SHP77 treated with DMSO at 0.1 percent for 48 hours (cell line): ENCODE results near the gene TPM3.
"Not testable (repeated sequence)": the region's sequence is repeated elsewhere in the genome, so short reads cannot be mapped to it uniquely, and the experiment has no call there.

Source experiments
- DNase-seq: peaks from one replicate; lab custom pipeline; 2025; lab: John Stamatoyannopoulos, UW

The TPM3 gene

DNA sequence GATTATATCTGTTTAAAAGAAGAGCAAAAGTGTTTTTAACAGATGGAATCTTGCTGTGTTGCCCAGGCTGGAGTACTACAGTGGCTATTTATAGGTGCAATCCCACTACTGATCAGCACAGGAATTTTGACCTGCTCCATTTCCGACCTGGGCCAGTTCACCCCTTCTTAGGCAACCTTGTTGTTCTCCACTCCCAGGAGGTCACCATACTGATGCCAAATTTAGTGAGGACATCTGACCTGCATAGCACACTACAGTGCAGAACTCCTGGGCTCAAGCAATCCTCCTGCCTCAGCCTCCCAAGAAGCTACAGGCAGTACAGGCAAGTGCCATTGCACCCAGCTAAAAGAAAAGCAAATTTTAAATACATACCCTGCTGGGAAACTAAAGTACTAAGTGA lies 25.7 kb downstream of the TPM3 start:
- no peak for DNase-seq

- no peak for DNase-seq
Observed at GRCh38 chr1:154159554-154159953, 32.3 kb downstream of the TPM3 start.

- no peak for DNase-seq
Observed at GRCh38 chr1:154158307-154159125, 33.4 kb downstream of the TPM3 start.

GRCh38 chr1:154157520-154158306 lies 34.2 kb downstream of the TPM3 start:
- no peak for DNase-seq

DNA sequence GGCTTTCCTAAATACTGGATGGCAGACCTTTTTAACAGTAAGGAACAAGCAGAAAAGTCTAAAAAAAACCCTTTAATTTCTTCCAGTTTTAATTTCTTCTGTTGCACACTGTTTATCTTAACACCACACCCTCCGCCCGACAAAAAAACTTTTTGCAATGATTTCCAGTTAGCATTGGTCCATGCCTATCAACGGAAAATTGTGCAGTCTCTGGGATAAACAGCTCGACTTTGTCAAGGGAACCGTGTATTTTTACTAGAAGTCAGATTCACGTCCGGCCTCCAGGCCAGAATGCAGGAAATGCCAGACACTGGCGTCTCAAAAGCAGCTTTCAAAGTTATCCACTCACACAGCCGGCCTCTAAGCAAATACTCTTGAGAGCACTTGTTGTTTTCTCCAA lies 36.6 kb downstream of the TPM3 start:
- no peak for DNase-seq

- no peak for DNase-seq
Observed at GRCh38 chr1:154154534-154155191, 37.2 kb downstream of the TPM3 start, which contains the start of gene NUP210L. Gene NUP210L, minus strand, starts transcription at chr1:154155073.

- no peak for DNase-seq
Observed at GRCh38 chr1:154154053-154154452, 37.8 kb downstream of the TPM3 start.

- DNase-seq: no peak
Observed at GRCh38 chr1:154151311-154151710, 40.6 kb downstream of the TPM3 start.

GRCh38 chr1:154148807-154149206 lies 43.1 kb downstream of the TPM3 start:
- DNase-seq: no peak

DNA sequence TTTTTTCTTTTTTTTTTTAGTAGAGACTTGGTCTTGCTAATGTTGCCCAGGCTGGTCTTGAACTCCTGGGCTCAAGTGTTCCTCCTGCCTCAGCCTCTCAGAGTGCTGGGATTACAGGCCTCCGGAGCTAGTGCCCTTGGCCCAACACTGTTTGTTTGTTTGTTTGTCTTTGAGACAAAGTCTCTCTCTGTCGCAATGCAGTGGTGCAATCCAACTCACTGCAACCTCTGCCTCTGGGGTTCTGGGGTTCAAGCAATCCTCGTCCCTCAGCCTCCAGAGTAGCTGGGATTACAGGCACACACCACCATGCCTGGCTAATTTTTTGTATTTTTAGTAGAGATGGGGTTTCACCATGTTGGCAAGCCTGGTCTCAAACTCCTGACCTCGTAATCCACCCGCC lies 44.4 kb downstream of the TPM3 start:
- DNase-seq: not testable (repeated sequence)

DNA sequence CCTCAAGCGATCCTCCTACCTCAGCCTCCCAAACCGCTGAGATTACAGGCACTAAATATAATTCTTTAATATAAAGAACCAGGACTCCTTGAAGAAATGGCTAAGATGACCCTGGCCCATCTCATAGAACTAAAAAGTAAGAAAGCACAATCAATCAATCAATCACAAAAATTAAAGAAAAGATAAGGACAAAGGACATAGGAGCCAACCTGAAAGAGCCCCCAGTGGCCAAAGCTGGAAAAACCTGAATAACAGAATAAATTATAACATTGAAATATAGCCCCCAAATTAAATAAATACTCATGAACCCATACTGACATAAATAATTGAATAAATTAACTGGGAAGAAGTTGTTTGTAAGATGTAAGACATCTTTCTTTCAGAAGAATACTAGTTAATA lies 45.9 kb downstream of the TPM3 start:
- no peak for DNase-seq

- no peak for DNase-seq
Observed at GRCh38 chr1:154142358-154142757, 49.5 kb downstream of the TPM3 start.

- no peak for DNase-seq
Observed at GRCh38 chr1:154141240-154141639, 50.7 kb downstream of the TPM3 start.

GRCh38 chr1:154137888-154138287 lies 54.0 kb downstream of the TPM3 start:
- DNase-seq: no peak

GRCh38 chr1:154133256-154133655 lies 58.6 kb downstream of the TPM3 start:
- DNase-seq: no peak

GRCh38 chr1:154129391-154129970 lies 62.4 kb downstream of the TPM3 start:
- DNase-seq: no peak

DNA sequence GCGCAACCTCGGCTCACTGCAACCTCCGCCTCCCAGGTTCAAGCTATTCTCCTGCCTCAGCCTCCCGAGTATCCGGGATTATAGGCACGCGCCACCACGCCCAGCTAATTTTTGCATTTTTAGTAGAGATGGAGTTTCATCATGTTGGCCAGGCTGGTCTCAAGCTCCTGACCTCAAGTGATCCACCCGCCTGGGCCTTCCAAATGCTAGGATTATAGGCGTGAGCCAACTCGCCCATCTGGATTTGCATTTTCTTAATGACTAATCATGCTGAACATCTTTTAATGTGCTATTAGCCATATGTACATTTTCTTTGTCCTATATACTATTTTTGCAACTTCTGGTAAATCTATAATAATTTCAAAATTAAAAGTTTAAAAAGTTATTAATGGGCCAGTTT lies 68.7 kb downstream of the TPM3 start:
- not testable (repeated sequence) for DNase-seq

DNA sequence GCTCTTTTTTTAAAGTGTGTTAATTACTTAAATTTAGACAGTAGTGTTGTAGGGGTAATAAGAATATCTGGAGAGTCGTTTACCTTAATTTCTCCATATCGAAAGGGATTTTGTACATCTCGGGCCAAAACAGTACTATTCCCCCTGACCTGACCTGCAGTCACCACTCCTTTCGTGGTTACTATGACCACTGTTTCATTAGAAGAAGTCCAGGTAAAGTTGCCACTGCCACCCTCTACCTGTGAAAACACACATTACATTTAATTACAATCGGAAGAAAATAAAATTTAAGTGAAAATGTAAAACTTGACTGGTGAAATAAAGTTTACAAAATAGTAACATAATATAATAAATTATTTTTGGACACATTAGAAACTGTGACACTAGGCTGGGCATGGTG lies 74.3 kb downstream of the TPM3 start:
- DNase-seq: no peak

DNA sequence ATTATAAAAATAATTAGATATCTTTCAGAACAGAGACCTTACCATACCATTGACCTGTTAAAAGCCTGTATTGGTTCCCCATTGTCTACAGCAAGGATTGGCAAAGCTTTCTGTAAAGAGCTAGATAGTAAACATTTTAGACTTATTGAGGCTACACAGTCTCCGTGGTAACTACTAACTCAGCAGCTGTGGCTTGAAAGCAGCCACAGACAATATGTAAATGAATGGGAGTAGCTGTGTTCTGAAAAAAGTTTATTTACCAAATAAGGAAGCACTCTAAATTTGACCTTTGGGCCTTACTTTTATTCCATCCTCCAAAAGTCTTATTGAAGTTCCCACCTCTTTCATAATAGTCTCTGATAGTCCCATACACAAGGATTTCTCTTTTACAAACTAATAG lies 76.7 kb downstream of the TPM3 start:
- DNase-seq: no peak
